ENCODE measurements around the gene LYPD1. TPM values are rescaled to one million over a fixed set of nuclear protein-coding genes. Genes with fewer than 3 reads are reported as not detected.

Gene LYPD1
- total RNA-seq, 1 donor from 2014 or later, result 1.1 TPM

- peaks cover 2% of the 10 kb centered on the region for H3K9me3 Mint-ChIP-seq (ENCODE audit: unreplicated experiment)
- peaks cover 3% of the 10 kb centered on the region for H3K4me1 Mint-ChIP-seq (ENCODE audit: low read depth, unreplicated experiment)
- H3K27ac Mint-ChIP-seq (ENCODE audit: unreplicated experiment), result no peak overlapping the region
- peaks cover 4% of the 10 kb centered on the region for H3K27me3 Mint-ChIP-seq (ENCODE audit: unreplicated experiment)
- no peaks in the 10 kb centered on the region for H3K36me3 Mint-ChIP-seq (ENCODE audit: unreplicated experiment)
- DNase-seq, result no peak
- H3K4me3 Mint-ChIP-seq (ENCODE audit: unreplicated experiment), result no peak overlapping the region
- no peak for TF ChIP-seq CTCF (IDR thresholded peaks at IDR 0.05; ENCODE audit: partially characterized antibody, unreplicated experiment)
These were observed 5.9 kb downstream of the LYPD1 start for GRCh38 chr2:132664096-132664495.

- no peak overlapping the region for H3K4me3 Mint-ChIP-seq (ENCODE audit: unreplicated experiment)
- no peak for DNase-seq
- H3K27ac Mint-ChIP-seq (ENCODE audit: unreplicated experiment), result no peak overlapping the region
- no peaks in the 10 kb centered on the region for H3K27me3 Mint-ChIP-seq (ENCODE audit: unreplicated experiment)
- H3K9me3 Mint-ChIP-seq (ENCODE audit: unreplicated experiment), result peaks cover 1% of the 10 kb centered on the region
- TF ChIP-seq CTCF (IDR thresholded peaks at IDR 0.05; ENCODE audit: partially characterized antibody, unreplicated experiment), result no peak
- H3K4me1 Mint-ChIP-seq (ENCODE audit: low read depth, unreplicated experiment), result no peaks in the 10 kb centered on the region
- H3K36me3 Mint-ChIP-seq (ENCODE audit: unreplicated experiment), result no peaks in the 10 kb centered on the region
These were observed 7.3 kb downstream of the LYPD1 start for GRCh38 chr2:132662732-132663131.

GRCh38 chr2:132659331-132659730, 10.7 kb downstream of the LYPD1 start:
- Mint-ChIP-seq H3K27me3 (ENCODE audit: unreplicated experiment) (no peaks in the 10 kb centered on the region), H3K9me3 (ENCODE audit: unreplicated experiment) (peaks cover 3% of the 10 kb centered on the region), H3K4me1 (ENCODE audit: low read depth, unreplicated experiment) (no peaks in the 10 kb centered on the region), H3K27ac (ENCODE audit: unreplicated experiment) (no peak overlapping the region), H3K36me3 (ENCODE audit: unreplicated experiment) (no peaks in the 10 kb centered on the region), H3K4me3 (ENCODE audit: unreplicated experiment) (no peak overlapping the region)
- DNase-seq, result no peak
- TF ChIP-seq CTCF (IDR thresholded peaks at IDR 0.05; ENCODE audit: partially characterized antibody, unreplicated experiment), result no peak

GRCh38 chr2:132656266-132656975, 13.6 kb downstream of the LYPD1 start:
- H3K4me3 Mint-ChIP-seq (ENCODE audit: unreplicated experiment), result no peak overlapping the region
- peaks cover 3% of the 10 kb centered on the region for H3K9me3 Mint-ChIP-seq (ENCODE audit: unreplicated experiment)
- H3K4me1 Mint-ChIP-seq (ENCODE audit: low read depth, unreplicated experiment), result peaks cover 1% of the 10 kb centered on the region
- H3K27me3 Mint-ChIP-seq (ENCODE audit: unreplicated experiment), result no peaks in the 10 kb centered on the region
- no peaks in the 10 kb centered on the region for H3K36me3 Mint-ChIP-seq (ENCODE audit: unreplicated experiment)
- H3K27ac Mint-ChIP-seq (ENCODE audit: unreplicated experiment), result no peak overlapping the region
- no peak for DNase-seq
- no peak for TF ChIP-seq CTCF (IDR thresholded peaks at IDR 0.05; ENCODE audit: partially characterized antibody, unreplicated experiment)

- no peaks in the 10 kb centered on the region for H3K27me3 Mint-ChIP-seq (ENCODE audit: unreplicated experiment)
- no peak overlapping the region for H3K4me3 Mint-ChIP-seq (ENCODE audit: unreplicated experiment)
- H3K9me3 Mint-ChIP-seq (ENCODE audit: unreplicated experiment), result peaks cover 3% of the 10 kb centered on the region
- DNase-seq, result no peak
- H3K4me1 Mint-ChIP-seq (ENCODE audit: low read depth, unreplicated experiment), result peaks cover 1% of the 10 kb centered on the region
- no peak for TF ChIP-seq CTCF (IDR thresholded peaks at IDR 0.05; ENCODE audit: partially characterized antibody, unreplicated experiment)
- no peak overlapping the region for H3K27ac Mint-ChIP-seq (ENCODE audit: unreplicated experiment)
- no peaks in the 10 kb centered on the region for H3K36me3 Mint-ChIP-seq (ENCODE audit: unreplicated experiment)
These were observed 15.0 kb downstream of the LYPD1 start for GRCh38 chr2:132654968-132655367.
